LNCaP clone FGC (cell line): ENCODE data around the gene CMTM2.
"Not testable (repeated sequence)": the region's sequence is repeated elsewhere in the genome, so short reads cannot be mapped to it uniquely, and the experiment has no call there.

Experiments used
- DNase-seq: peaks from one replicate; pipeline ENCODE4 v3.0.0-alpha.2; 2011; ENCODE audit warnings: low read depth
- H3K4me3 ChIP-seq: 2 replicates; pipeline ENCODE4 v1.5.1; 2011; ENCODE audit warnings: mild to moderate bottlenecking, low read depth, low read length, control low read depth
- TF ChIP-seq, protein P1 (sequence below): IDR thresholded peaks from 2 replicates; pipeline ENCODE4 v1.5.1; 2012; ENCODE audit warnings: mild to moderate bottlenecking; ENCODE audit not compliant: control insufficient read depth, insufficient read depth; ENCODE audit errors: extremely low read depth

CMTM2 gene

DNA sequence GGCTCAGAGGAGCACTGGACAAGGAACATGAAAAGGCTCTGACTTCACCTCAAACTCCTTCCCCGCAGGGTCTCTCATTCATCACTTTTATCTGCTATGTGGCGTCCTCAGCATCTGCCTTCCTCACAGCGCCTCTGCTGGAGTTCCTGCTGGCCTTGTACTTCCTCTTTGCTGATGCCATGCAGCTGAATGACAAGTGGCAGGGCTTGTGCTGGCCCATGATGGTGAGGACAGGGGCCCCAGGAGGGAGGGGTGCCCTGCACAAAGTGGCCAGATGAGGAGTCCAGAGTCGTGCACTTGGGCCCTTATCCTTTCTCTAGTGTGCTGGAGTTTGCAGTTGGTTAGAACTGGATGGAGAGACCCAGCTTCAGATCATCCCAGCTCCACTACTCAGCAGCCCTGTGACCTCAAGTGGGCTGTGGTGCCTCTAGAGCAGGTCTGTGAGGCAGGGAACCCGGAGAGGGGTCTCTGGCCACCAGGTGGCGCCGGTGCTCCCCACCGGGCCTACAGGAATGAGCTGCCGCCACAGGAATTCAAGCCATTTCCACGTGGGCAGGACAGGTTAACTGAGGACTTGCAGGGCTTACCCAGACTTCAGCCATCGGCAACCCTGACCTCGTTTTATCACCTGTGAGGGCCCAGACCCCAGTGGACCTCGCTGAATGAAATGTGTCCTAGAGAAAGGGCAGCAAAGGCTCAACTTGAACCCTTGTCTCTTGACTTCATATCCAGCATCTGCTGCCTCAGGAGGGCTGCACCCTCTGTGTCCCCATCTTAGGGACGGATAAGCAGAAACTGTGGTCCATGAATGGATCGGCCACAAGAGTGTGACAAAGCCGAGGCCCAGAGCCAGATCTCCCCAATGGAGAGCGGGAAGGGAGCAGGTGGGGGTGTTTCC, 29.2 kb downstream of the CMTM2 start:
- H3K4me3 ChIP-seq = no peak overlapping the region
- TF ChIP-seq, protein P1, sequence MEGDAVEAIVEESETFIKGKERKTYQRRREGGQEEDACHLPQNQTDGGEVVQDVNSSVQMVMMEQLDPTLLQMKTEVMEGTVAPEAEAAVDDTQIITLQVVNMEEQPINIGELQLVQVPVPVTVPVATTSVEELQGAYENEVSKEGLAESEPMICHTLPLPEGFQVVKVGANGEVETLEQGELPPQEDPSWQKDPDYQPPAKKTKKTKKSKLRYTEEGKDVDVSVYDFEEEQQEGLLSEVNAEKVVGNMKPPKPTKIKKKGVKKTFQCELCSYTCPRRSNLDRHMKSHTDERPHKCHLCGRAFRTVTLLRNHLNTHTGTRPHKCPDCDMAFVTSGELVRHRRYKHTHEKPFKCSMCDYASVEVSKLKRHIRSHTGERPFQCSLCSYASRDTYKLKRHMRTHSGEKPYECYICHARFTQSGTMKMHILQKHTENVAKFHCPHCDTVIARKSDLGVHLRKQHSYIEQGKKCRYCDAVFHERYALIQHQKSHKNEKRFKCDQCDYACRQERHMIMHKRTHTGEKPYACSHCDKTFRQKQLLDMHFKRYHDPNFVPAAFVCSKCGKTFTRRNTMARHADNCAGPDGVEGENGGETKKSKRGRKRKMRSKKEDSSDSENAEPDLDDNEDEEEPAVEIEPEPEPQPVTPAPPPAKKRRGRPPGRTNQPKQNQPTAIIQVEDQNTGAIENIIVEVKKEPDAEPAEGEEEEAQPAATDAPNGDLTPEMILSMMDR = peak; percentile 85
- DNase-seq = peak; percentile 57

DNA sequence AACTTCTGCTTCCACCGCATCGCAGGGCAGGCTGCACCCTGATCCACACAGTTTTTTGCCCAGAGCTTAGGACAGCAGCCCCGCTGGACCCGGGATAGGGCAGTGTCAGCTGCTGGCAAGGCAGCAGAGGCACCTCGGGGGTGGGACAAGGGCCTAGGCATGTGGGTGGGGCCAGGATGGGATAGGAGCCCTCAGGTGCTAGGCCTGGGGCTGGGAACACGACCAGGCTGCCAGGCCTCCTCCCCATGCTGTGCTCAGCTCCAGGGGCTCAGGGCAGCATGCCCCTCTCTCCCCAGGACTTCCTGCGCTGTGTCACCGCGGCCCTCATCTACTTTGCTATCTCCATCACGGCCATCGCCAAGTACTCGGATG, 29.9 kb downstream of the CMTM2 start:
- DNase-seq = no peak
- H3K4me3 ChIP-seq = no peak overlapping the region

DNA sequence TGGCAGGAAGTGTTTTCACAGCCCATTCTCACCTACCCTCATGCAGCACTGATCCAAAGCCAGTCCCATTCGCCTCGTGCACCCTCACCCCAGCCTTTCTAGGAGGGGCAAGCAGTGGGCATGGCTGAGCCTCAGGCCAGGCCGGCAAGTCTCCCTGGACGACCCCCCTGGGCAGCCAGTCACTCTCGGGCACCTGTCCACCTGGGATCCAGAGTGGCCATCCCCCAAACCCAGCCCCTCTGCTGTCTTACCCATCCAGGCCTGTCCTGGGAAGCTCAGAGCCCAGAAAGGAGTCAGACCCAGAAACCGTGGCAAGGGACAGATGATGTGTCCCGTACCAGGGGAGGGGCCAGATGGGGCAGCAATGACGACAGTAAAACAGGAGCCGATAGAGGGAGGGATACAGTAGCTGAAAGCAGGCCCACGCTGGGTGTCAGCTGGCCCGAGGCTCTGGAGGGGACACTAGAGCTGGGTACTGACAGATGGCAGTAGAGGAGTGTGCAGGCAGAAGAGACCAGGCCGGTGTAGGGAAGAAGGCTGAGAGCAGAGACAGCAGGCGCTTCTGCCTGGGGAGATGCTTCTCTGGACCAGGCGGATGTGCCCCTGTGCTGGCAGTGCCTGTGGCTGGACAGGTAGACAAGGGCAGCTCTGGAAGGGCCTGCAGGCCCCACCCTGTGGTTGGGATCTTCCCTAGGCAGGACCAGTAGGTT, 31.0 kb downstream of the CMTM2 start:
- TF ChIP-seq, protein P1 = no peak
- no peak for DNase-seq
- no peak overlapping the region for H3K4me3 ChIP-seq

More for the DNA sequence above, 29.9 kb downstream of the CMTM2 start:
- TF ChIP-seq, protein P1 = no peak

DNA sequence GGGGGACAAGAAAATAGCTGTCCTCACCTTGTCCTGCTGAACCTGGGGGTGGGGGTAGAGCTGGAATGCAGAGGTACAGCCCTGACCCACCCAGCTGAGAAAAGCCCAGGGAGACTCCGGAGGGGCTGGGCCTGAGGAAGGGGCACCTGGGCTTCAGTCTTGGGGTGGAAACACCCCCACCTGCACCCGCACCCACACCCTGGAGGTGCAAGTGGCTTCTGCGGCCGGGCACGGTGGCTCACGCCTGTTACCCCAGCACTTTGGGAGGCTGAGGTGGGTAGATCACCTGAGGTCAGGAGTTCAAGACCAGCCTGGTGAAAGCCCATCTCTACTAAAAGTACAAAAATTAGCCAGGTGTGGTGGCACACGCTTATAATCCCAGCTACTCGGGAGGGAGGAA, 32.6 kb downstream of the CMTM2 start:
- not testable (repeated sequence) for DNase-seq, H3K4me3 ChIP-seq

DNA sequence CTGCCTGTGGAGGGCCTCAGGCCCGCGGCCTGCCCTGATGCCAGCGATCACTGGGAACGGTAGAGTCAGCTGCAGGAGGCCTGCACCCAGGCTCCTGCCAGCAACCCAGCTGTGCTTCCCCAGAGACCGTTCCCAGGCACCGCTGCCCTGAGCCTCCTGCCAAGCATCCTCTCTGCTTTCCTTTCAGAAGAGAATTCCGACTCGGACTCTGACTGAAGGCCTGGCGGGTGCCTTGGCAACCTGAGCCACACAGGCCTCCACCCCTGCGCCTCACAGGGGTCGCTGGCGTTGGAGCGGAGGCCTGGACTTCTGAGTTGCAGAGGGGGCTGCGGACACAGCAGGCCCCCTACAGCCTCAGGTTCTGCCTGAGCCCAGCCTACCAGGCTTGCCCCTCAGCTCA, 33.2 kb downstream of the CMTM2 start:
- TF ChIP-seq, protein P1 = no peak
- DNase-seq = no peak
- H3K4me3 ChIP-seq = no peak overlapping the region

DNA sequence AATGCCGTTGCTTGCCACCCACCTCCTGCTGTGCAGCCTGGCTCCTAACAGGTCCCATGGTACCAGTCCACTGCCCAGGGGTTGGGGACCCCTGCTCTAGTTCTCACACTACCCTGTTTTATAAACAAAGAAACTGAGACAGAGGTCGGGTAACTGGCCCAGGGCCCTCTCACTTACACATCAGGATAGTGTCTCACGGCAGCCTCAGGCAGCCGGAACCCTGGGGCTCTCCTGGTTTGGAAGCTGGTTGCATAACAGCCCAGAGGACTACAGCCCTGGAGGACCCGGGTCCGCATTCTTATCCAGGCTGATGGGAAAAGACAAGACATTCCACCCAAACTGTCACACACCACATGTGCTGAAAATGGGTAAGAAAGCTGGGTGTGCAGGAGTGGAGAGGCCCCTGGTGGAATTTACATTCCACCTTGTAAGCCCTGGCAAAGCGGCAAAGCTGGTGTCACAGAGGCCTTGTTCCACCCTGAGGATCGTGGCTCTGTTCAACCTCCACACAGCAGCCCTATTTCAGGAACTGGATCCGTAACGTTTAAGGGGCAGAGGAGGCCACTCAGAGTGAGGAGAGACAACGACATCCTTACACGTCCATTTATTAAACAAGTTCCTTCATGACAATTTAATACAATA, 35.0 kb downstream of the CMTM2 start:
- no peak overlapping the region for H3K4me3 ChIP-seq
- no peak for DNase-seq
- TF ChIP-seq, protein P1 = no peak

DNA sequence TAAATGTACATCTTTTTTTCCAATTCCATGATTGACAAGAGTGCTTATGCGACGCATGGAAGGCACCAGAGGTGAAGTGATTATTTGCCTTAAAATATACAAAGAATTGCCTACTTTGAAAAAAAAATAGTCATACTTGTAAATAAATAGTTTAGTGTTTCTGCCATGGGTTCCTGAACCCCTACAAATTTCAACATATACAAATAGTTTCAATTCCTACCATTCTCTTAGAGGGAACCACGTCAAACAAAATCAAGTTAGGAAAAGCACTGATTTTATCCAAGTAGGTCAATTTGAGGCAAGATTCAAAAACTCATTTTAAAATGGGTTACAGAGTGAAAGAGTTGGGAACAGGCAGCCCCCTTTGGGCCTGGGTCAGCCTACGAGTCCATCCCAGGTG, 36.9 kb downstream of the CMTM2 start:
- no peak for DNase-seq
- no peak overlapping the region for H3K4me3 ChIP-seq
- TF ChIP-seq, protein P1 = no peak
